ENCODE results near the gene KCNJ16.

Gene KCNJ16

GRCh38 chr17:70059071-70059470 lies 16.0 kb upstream of the KCNJ16 start:
- TF ChIP-seq ZBTB7A (IDR thresholded peaks at IDR 0.05; ENCODE audit: low read depth) (no peak), TEAD4 (IDR thresholded peaks at IDR 0.05) (no peak), CEBPB (IDR thresholded peaks at IDR 0.05) (no peak)

GRCh38 chr17:70059649-70060048 lies 15.4 kb upstream of the KCNJ16 start:
- TF ChIP-seq EGR1 (IDR thresholded peaks at IDR 0.05) (no peak), TCF12 (IDR thresholded peaks at IDR 0.05; ENCODE audit: low read depth) (no peak), CREB1 (IDR thresholded peaks at IDR 0.05; ENCODE audit: low read depth) (no peak), FOXM1 (IDR thresholded peaks at IDR 0.05; ENCODE audit: borderline replicate concordance, low read depth) (no peak), MAX (IDR thresholded peaks at IDR 0.05) (no peak), YY1 (IDR thresholded peaks at IDR 0.05; ENCODE audit: low read depth) (no peak), EP300 (IDR thresholded peaks at IDR 0.05; ENCODE audit: borderline replicate concordance) (no peak), CEBPB (IDR thresholded peaks at IDR 0.05) (no peak), TAF1 (IDR thresholded peaks at IDR 0.05; ENCODE audit: low read depth) (no peak), ZBTB7A (IDR thresholded peaks at IDR 0.05; ENCODE audit: low read depth) (no peak), REST (IDR thresholded peaks at IDR 0.05; ENCODE audit: low read depth) (no peak), USF1 (IDR thresholded peaks at IDR 0.05) (no peak), RAD21 (IDR thresholded peaks at IDR 0.05; ENCODE audit: low read depth) (no peak), TEAD4 (IDR thresholded peaks at IDR 0.05) (no peak), NFIC (IDR thresholded peaks at IDR 0.05) (no peak)

- TF ChIP-seq FOXM1 (IDR thresholded peaks at IDR 0.05; ENCODE audit: borderline replicate concordance, low read depth), result no peak
Measured at GRCh38 chr17:70060415-70060814, 14.6 kb upstream of the KCNJ16 start.

- TF ChIP-seq MAX (IDR thresholded peaks at IDR 0.05), result no peak
Measured at GRCh38 chr17:70067134-70067533, 7.9 kb upstream of the KCNJ16 start.

- TF ChIP-seq FOXM1 (IDR thresholded peaks at IDR 0.05; ENCODE audit: borderline replicate concordance, low read depth) (no peak), TCF12 (IDR thresholded peaks at IDR 0.05; ENCODE audit: low read depth) (no peak), TEAD4 (IDR thresholded peaks at IDR 0.05) (no peak), MAX (IDR thresholded peaks at IDR 0.05) (no peak), TAF1 (IDR thresholded peaks at IDR 0.05; ENCODE audit: low read depth) (no peak), USF1 (IDR thresholded peaks at IDR 0.05) (no peak)
Measured at GRCh38 chr17:70070305-70071027, 4.6 kb upstream of the KCNJ16 start.

GRCh38 chr17:70071127-70071526 lies 3.9 kb upstream of the KCNJ16 start:
- TF ChIP-seq EP300 (IDR thresholded peaks at IDR 0.05; ENCODE audit: borderline replicate concordance) (no peak), TEAD4 (IDR thresholded peaks at IDR 0.05) (no peak), CEBPB (IDR thresholded peaks at IDR 0.05) (no peak), EGR1 (IDR thresholded peaks at IDR 0.05) (no peak), RAD21 (IDR thresholded peaks at IDR 0.05; ENCODE audit: low read depth) (no peak), REST (IDR thresholded peaks at IDR 0.05; ENCODE audit: low read depth) (no peak), ZBTB7A (IDR thresholded peaks at IDR 0.05; ENCODE audit: low read depth) (no peak), TCF12 (IDR thresholded peaks at IDR 0.05; ENCODE audit: low read depth) (no peak), USF1 (IDR thresholded peaks at IDR 0.05) (no peak), YY1 (IDR thresholded peaks at IDR 0.05; ENCODE audit: low read depth) (no peak), TAF1 (IDR thresholded peaks at IDR 0.05; ENCODE audit: low read depth) (no peak), NFIC (IDR thresholded peaks at IDR 0.05) (no peak), CREB1 (IDR thresholded peaks at IDR 0.05; ENCODE audit: low read depth) (no peak), MAX (IDR thresholded peaks at IDR 0.05) (no peak), FOXM1 (IDR thresholded peaks at IDR 0.05; ENCODE audit: borderline replicate concordance, low read depth) (no peak)
